K562 (cell line): ENCODE results near the gene MCC. TPM values are rescaled to one million over a fixed set of nuclear protein-coding genes. Genes with fewer than 3 reads are reported as not detected.

Experiments
- ARNT ChIP-seq, 2 experiments: fragments of 450-650 bp; IDR thresholded peaks; 2 replicates each; pipeline ENCODE4 v1.6.1; 2016; ENCODE audit warnings: mild to moderate bottlenecking in 1 of 2
- CREM ChIP-seq: IDR thresholded peaks from 2 replicates; pipeline ENCODE4 v1.6.1; 2014; ENCODE audit warnings: antibody characterized with exemption, low read depth
- E2F5 ChIP-seq: sonication (generic); formaldehyde crosslinking; IDR thresholded peaks from 2 replicates; pipeline ENCODE4 v1.8.0; 2022; ENCODE audit warnings: mild to moderate bottlenecking, missing genetic modification reagents
- HMBOX1 ChIP-seq: sonication (generic); IDR thresholded peaks from 2 replicates; pipeline ENCODE4 v1.6.1; 2016
- MTA1 ChIP-seq: fragments of 450-650 bp; IDR thresholded peaks from 2 replicates; pipeline ENCODE4 v1.6.1; 2017; ENCODE audit warnings: borderline replicate concordance
- MTA2 ChIP-seq: fragments of 450-650 bp; IDR thresholded peaks from 2 replicates; pipeline ENCODE4 v1.6.1; 2016; ENCODE audit warnings: low read depth
- MTF1 ChIP-seq: fragments of 250-450 bp; sonication (Bioruptor Pico); IDR thresholded peaks from 2 replicates; pipeline ENCODE4 v1.9.0; 2021; ENCODE audit warnings: moderate library complexity, mild to moderate bottlenecking, inconsistent platforms, borderline replicate concordance
- NFE2 ChIP-seq: IDR thresholded peaks from 2 replicates; pipeline ENCODE4 v1.6.1; 2014; ENCODE audit warnings: antibody characterized with exemption, low read depth
- PHTF2 ChIP-seq: fragments of 250-450 bp; sonication (Bioruptor Pico); IDR thresholded peaks from 2 replicates; pipeline ENCODE4 v1.5.0; 2021; ENCODE audit warnings: mild to moderate bottlenecking
- PML ChIP-seq: IDR thresholded peaks from 2 replicates; pipeline ENCODE4 v1.6.1; 2012; ENCODE audit warnings: low read length, inconsistent platforms
- RBM39 ChIP-seq: fragments of 200-400 bp; formaldehyde crosslinking; optimal IDR thresholded peaks from 2 replicates; pipeline ENCODE3; 2018; ENCODE audit warnings: low read depth, low read length
- RFX1 ChIP-seq: fragments of 450-650 bp; IDR thresholded peaks from 2 replicates; pipeline ENCODE4 v1.6.1; 2016; ENCODE audit warnings: mild to moderate bottlenecking, moderate library complexity
- SRSF9 ChIP-seq: fragments of 200-400 bp; formaldehyde crosslinking; IDR thresholded peaks from 2 replicates; pipeline ENCODE4 v1.6.1; 2017; ENCODE audit warnings: low read depth, low read length, borderline replicate concordance
- TAF9B ChIP-seq: fragments of 450-650 bp; IDR thresholded peaks from 2 replicates; pipeline ENCODE4 v1.6.1; 2018; ENCODE audit warnings: mild to moderate bottlenecking; ENCODE audit not compliant: partially characterized antibody
- TCFL5 ChIP-seq: fragments of 250-450 bp; sonication (Bioruptor Pico); conservative IDR thresholded peaks from 2 replicates; pipeline ENCODE4 v1.6.1; 2021; ENCODE audit warnings: mild to moderate bottlenecking, moderate library complexity, matching md5 sums
- ZBTB34 ChIP-seq: fragments of 250-450 bp; sonication (Bioruptor Pico); IDR thresholded peaks from 2 replicates; pipeline ENCODE4 v1.8.0; 2021; ENCODE audit warnings: mild to moderate bottlenecking, moderate library complexity
- ZBTB43 ChIP-seq: sonication (generic); formaldehyde crosslinking; IDR thresholded peaks from 2 replicates; pipeline ENCODE4 v1.8.0; 2023; ENCODE audit warnings: mild to moderate bottlenecking, missing genetic modification reagents
- ZEB2 ChIP-seq: fragments of 450-650 bp; IDR thresholded peaks from 2 replicates; pipeline ENCODE4 v1.6.1; 2016
- ZKSCAN1 ChIP-seq: fragments of 150-350 bp; IDR thresholded peaks from 2 replicates; pipeline ENCODE4 v1.6.1; 2016; ENCODE audit warnings: low read depth, low read length
- ZNF408 ChIP-seq: fragments of 250-450 bp; sonication (Bioruptor Pico); IDR thresholded peaks from 2 replicates; pipeline ENCODE4 v1.4.0; 2020; ENCODE audit warnings: low read depth, mild to moderate bottlenecking, moderate library complexity
- ZNF551 ChIP-seq: fragments of 250-450 bp; sonication (Bioruptor Pico); IDR thresholded peaks from 2 replicates; pipeline ENCODE4 v1.5.0; 2021; ENCODE audit warnings: mild to moderate bottlenecking, moderate library complexity
- ZNF583 ChIP-seq: fragments of 250-450 bp; sonication (Bioruptor Pico); IDR thresholded peaks from 2 replicates; pipeline ENCODE4 v1.4.0; 2020
- polyA plus RNA-seq, 8 experiments: library from polyadenylated mRNA; depleted of rRNA in 4 of 8; stranded (reverse) in 5 of 8; unstranded in 3 of 8; fragments of >200 nt; fragmentation: Nextera tagmentation in 2 of 8; fragmentation: Illumina TruSeq in 1 of 8; extraction: Ambion mirVana in 2 of 8; extraction: Trizol in 1 of 8; gene quantifications; 2 replicates each; pipeline versions ENCODE4 v1.2.1 to v1.2.3, GENCODE V29; 2011 to 2014; ENCODE audit warnings: inconsistent platforms in 1 of 8, missing spikeins in 1 of 8
- total RNA-seq, 7 experiments: library from RNA; depleted of rRNA in 6 of 7; stranded (reverse); fragments of >200 nt in 6 of 7; fragmentation: Illumina TruSeq in 2 of 7; extraction: Trizol in 2 of 7; gene quantifications; 2 replicates each; pipeline versions ENCODE4 v1.2.1 to v1.2.3, GENCODE V29; 2011 to 2021; ENCODE audit warnings: low replicate concordance in 1 of 7
- TF ChIP-seq, protein P1 (sequence below): sonication (generic); formaldehyde crosslinking; IDR thresholded peaks from 2 replicates; pipeline ENCODE4 v1.8.0; 2022; ENCODE audit warnings: mild to moderate bottlenecking, low read depth, missing genetic modification reagents
- TF ChIP-seq, protein P2 (sequence below): fragments of 450-650 bp; formaldehyde crosslinking; IDR thresholded peaks from 2 replicates; pipeline ENCODE4 v1.4.0; 2022; ENCODE audit warnings: missing genetic modification characterization
- TF ChIP-seq, protein P3 (sequence below): fragments of 250-450 bp; sonication (Bioruptor Pico); IDR thresholded peaks from 2 replicates; pipeline ENCODE4 v1.9.0; 2021; ENCODE audit warnings: mild to moderate bottlenecking

The MCC gene
- total and polyA plus RNA-seq, 9 of the 15 experiments (the other 6 are each of a cell fraction or from before 2014, with no cell fraction given) = 0.04 to 0.24 (median 0.06) TPM; not detected in 1

DNA sequence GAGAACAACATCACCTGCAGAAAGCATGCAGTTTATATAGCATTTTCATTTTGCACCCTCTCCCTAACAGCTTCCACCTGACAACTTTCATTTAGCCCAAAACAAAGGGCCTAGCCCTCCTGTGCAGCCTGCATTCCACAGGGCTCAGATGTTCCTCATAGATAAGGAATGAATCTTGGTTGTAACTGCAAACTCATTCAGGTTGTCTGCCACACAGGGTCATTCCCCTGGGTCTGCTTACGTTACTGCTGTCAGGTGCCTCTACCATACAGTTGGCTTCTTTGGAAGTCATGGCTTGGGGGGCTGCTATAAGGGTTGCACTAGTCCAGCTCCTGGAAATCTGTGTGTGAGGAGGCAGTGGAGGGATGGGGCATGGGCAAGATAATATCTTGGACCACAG is 514.3 kb downstream of the MCC start (continued):
- TF ChIP-seq ZNF583 (CRISPR knock-in tag) = no peak
- peak; percentile 91 for TF ChIP-seq ZEB2
- no peak for TF ChIP-seq MTF1
- no peak for TF ChIP-seq E2F5
- TF ChIP-seq ZNF408 = no peak
- no peak for TF ChIP-seq TAF9B
- TF ChIP-seq, protein P1, sequence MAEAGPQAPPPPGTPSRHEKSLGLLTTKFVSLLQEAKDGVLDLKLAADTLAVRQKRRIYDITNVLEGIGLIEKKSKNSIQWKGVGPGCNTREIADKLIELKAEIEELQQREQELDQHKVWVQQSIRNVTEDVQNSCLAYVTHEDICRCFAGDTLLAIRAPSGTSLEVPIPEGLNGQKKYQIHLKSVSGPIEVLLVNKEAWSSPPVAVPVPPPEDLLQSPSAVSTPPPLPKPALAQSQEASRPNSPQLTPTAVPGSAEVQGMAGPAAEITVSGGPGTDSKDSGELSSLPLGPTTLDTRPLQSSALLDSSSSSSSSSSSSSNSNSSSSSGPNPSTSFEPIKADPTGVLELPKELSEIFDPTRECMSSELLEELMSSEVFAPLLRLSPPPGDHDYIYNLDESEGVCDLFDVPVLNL (CRISPR knock-in tag) = no peak
- TF ChIP-seq CREM = peak; percentile 59
- peak; percentile 90 for TF ChIP-seq NFE2
- peak; percentile 58 for TF ChIP-seq PML
- no peak for TF ChIP-seq ZKSCAN1
- TF ChIP-seq SRSF9 = no peak
- TF ChIP-seq HMBOX1 = no peak
- no peak for TF ChIP-seq TCFL5
- TF ChIP-seq, protein P2, sequence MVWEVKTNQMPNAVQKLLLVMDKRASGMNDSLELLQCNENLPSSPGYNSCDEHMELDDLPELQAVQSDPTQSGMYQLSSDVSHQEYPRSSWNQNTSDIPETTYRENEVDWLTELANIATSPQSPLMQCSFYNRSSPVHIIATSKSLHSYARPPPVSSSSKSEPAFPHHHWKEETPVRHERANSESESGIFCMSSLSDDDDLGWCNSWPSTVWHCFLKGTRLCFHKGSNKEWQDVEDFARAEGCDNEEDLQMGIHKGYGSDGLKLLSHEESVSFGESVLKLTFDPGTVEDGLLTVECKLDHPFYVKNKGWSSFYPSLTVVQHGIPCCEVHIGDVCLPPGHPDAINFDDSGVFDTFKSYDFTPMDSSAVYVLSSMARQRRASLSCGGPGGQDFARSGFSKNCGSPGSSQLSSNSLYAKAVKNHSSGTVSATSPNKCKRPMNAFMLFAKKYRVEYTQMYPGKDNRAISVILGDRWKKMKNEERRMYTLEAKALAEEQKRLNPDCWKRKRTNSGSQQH (CRISPR knock-in tag) = no peak
- TF ChIP-seq MTA1 = peak; percentile 73; the same call in 1 of the 2 replicates
- TF ChIP-seq RFX1 = no peak
- no peak for TF ChIP-seq RBM39
- TF ChIP-seq, protein P3, sequence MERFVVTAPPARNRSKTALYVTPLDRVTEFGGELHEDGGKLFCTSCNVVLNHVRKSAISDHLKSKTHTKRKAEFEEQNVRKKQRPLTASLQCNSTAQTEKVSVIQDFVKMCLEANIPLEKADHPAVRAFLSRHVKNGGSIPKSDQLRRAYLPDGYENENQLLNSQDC (CRISPR knock-in tag) = no peak
- TF ChIP-seq PHTF2 (CRISPR knock-in tag) = no peak
- 0 out of 4 replicates have a peak, but pooled peaks of 1 of the 2 experiments have one; percentile 56 for TF ChIP-seq ARNT (IDR thresholded peaks at IDR 0.05)
- TF ChIP-seq ZBTB43 (CRISPR knock-in tag) = no peak
- TF ChIP-seq MTA2 = peak; percentile 74
- no peak for TF ChIP-seq ZBTB34 (CRISPR knock-in tag)
- no peak for TF ChIP-seq ZNF551
